ENCODE measurements around the gene SLC16A12.

- TF ChIP-seq CTCF (optimal IDR thresholded peaks at IDR 0.05 in 1 of 3, IDR thresholded peaks at IDR 0.05 in 1 of 3, conservative IDR thresholded peaks at IDR 0.05 in 1 of 3; ENCODE audit: extremely low read depth in 1 of 3, insufficient read depth in 2 of 3, low read length in 3 of 3) (no peak), EZH2 (IDR thresholded peaks at IDR 0.05; ENCODE audit: low read length) (no peak)
Measured at GRCh38 chr10:89395141-89395540, 140.3 kb downstream of the SLC16A12 start.

Data from keratinocyte (primary cell).